Measurements from ENCODE around the gene MCTP1. TPM values are rescaled to one million over a fixed set of nuclear protein-coding genes. Genes with fewer than 3 reads are reported as not detected.
A peak's percentile ranks its signal among the peaks of the same experiment; 100 is the strongest.

Gene MCTP1
- total and polyA plus RNA-seq, 10 of the 15 experiments (the other 5 are each of a cell fraction or from before 2014, with no cell fraction given) = 12.6 to 45.9 (median 18.8) TPM

DNA sequence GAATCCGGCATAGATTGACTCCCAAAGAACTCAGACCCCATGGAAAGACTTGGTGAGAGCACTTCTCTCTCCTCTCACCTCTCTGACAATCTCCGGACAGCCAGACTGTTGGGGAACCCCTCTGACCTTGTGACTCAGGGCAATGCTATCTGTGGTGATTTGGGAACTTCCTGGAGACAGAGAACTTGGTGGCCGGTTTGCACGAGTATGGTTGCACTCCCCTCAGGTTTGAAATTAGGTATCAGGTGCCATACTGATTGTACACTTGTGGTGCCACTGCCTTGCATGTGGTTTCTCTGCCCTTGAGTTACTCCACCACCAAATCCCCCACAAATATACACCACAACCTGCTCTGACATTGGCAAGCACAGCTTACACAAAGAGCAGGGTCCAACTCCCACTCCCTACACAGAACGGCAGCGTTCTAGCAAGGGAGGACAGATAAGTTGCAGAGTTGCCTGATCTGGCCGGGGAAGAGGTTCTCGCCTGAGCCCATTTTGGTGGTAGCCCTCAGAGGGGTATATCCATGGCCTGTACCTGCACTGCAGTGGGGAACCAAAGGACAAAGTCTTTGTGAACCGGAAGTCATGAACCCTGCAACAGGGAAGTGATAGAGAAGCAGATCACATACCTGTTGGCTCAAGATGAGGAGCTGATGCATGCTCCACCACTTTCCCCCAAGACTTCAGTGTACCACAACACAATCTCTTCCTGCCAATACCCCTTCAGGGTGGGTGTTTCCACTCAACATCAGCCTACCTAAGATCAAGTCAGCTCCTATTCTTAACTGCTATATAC lies 255.1 kb downstream of the MCTP1 start (continued):
- TF ChIP-seq ZBED1 (IDR thresholded peaks at IDR 0.05; ENCODE audit: borderline replicate concordance) (no peak), DPF2 (IDR thresholded peaks at IDR 0.05) (0 out of 2 replicates have a peak, but pooled peaks have one; percentile 34), CEBPZ (IDR thresholded peaks at IDR 0.05; ENCODE audit: low read depth, low read length) (no peak), BHLHE40 (IDR thresholded peaks at IDR 0.05; ENCODE audit: borderline replicate concordance in 1 of 2, low read depth in 2 of 2, low read length in 1 of 2) (peak; percentile 55 to 59; a peak in 2 of 4 replicates), MTA2 (IDR thresholded peaks at IDR 0.05; ENCODE audit: low read depth) (no peak), NR2C2 (IDR thresholded peaks at IDR 0.05; ENCODE audit: borderline replicate concordance, control insufficient read depth, insufficient read length, low read depth) (no peak), WRNIP1 (IDR thresholded peaks at IDR 0.05; ENCODE audit: borderline replicate concordance, low read depth, low read length) (no peak)

All from GM12878 (cell line).